Measurements from ENCODE around the gene KLF17. TPM values are rescaled to one million over a fixed set of nuclear protein-coding genes. Genes with fewer than 3 reads are reported as not detected.
"Not testable (repeated sequence)": the region's sequence is repeated elsewhere in the genome, so short reads cannot be mapped to it uniquely, and the experiment has no call there.

The KLF17 gene
- total RNA-seq, 1 experiment from 2014 or later = 1.2 TPM

GRCh38 chr1:44108971-44109370 is 9.7 kb upstream of the KLF17 start:
- no peak for DNase-seq (ENCODE audit: low read depth)

- DNase-seq (ENCODE audit: low read depth) = no peak
Measured at GRCh38 chr1:44110916-44111315, 7.7 kb upstream of the KLF17 start.

DNA sequence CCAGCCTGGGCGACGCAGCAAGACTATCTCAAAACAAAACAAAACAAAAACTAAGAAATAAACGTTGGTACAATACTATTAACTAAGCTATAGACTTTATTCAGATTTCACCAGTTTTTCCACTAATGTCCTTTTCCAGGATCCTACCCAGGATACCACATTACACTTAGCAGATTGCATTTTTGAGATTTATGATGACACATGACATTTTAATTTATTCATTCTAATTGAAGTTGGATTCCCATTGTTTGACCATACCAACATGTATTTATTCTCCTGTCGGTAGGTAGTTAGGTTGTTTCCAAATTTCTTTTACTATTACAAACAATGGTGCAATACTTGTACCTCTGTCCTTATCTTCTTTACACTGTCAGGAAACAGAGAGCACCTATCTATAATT is 6.8 kb upstream of the KLF17 start:
- no peak for DNase-seq (ENCODE audit: low read depth)

DNA sequence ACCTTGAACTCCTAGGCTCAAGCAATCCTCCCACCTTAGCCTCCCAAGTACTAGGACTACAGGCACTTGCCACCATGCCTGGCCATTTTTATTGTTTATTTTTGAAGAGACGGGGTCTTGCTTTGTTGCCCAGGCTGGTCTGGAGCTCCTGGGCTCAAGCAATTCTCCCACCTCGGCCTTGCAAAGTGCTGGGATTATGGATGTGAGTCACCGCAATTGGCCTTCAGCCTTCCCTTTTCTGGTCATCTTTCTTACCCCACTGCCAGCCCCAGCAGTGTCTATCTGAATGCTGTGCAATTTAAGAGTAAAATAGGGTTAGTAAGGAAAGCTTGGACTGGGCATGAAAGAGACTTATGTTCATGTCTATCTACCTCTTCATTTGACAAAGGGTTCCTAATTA is 6.1 kb upstream of the KLF17 start:
- DNase-seq (ENCODE audit: low read depth) = peak; percentile 48

GRCh38 chr1:44113095-44113609 is 5.5 kb upstream of the KLF17 start:
- DNase-seq (ENCODE audit: low read depth) = no peak

GRCh38 chr1:44114098-44114497 is 4.5 kb upstream of the KLF17 start:
- DNase-seq (ENCODE audit: low read depth) = no peak

GRCh38 chr1:44117272-44117671 is 1.3 kb upstream of the KLF17 start:
- not testable (repeated sequence) for DNase-seq (ENCODE audit: low read depth)

- DNase-seq (ENCODE audit: low read depth) = no peak
Measured at GRCh38 chr1:44119525-44119924, 904 bp downstream of the KLF17 start.

- no peak for DNase-seq (ENCODE audit: low read depth)
Measured at GRCh38 chr1:44120398-44120949, 1.9 kb downstream of the KLF17 start.

GRCh38 chr1:44129616-44130500 is 11.2 kb downstream of the KLF17 start:
- DNase-seq (ENCODE audit: low read depth) = no peak

GRCh38 chr1:44131411-44131810 is 12.8 kb downstream of the KLF17 start:
- no peak for DNase-seq (ENCODE audit: low read depth)

GRCh38 chr1:44134071-44134920 is 15.7 kb downstream of the KLF17 start:
- DNase-seq (ENCODE audit: low read depth) = no peak

GRCh38 chr1:44135886-44136285 is 17.3 kb downstream of the KLF17 start:
- no peak for DNase-seq (ENCODE audit: low read depth)

GRCh38 chr1:44138239-44138638 is 19.6 kb downstream of the KLF17 start:
- no peak for DNase-seq (ENCODE audit: low read depth)

- DNase-seq (ENCODE audit: low read depth) = not testable (repeated sequence)
Measured at GRCh38 chr1:44139565-44139964, 20.9 kb downstream of the KLF17 start.

DNA sequence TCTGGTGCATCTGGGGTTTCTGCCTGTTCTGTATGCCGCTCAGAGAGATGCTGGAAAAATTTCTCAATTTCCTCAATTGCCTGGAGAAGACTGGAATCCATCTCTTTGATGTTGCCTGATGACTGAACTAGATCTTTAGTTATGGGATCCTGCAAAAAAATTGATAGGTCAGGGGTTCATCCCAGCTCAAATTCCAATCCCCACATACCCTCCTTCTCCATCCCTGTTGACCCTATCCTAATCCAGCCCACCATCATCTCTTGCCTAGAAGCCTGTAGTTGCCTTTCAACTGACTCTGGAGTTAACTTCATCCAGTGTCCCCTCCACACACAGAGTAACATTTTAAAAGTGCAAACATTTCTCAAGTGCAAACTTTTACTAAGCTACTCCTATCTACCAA is 22.9 kb downstream of the KLF17 start, which contains the start of gene KLF18:
Gene KLF18, minus strand, starts transcription at position 101 of the 400 bp plus-strand sequence. Its CDS starts 0 bp downstream, at position 101.
- DNase-seq (ENCODE audit: low read depth) = no peak

DNA sequence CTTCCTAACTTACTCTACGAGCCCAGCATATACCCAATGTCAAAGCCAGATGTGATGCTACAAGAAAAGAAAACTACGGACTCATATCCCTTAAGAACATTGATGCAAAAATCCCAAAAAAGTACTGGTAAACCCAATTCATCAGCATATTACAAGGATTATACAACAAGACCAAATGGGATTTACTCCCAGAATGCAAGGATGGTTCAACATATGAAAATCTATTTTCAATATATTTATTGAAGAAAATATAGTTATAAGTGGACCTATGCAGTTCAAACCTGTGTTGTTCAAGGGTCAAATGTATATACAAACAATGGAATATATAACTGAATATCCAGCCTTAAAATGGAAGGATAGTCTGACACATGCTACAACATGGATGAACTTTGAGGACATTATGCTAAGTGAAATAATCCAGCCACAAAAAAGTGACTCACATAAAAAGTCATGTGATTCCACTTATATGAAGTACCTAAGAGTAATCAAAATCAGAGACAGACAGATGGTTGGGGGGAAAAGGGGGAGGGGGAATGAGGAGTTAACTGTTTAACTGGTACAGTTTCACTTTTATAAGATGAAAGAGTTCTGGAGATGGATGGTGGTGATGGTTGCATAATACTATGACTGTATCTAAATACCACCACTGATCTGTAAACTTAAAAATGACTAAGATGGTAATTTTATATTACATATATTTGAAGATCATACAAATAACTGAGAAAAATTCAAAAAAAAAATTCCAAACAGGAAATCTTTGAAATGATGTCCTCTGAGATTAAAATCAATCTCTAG is 26.5 kb downstream of the KLF17 start:
- no peak for DNase-seq (ENCODE audit: low read depth)

DNA sequence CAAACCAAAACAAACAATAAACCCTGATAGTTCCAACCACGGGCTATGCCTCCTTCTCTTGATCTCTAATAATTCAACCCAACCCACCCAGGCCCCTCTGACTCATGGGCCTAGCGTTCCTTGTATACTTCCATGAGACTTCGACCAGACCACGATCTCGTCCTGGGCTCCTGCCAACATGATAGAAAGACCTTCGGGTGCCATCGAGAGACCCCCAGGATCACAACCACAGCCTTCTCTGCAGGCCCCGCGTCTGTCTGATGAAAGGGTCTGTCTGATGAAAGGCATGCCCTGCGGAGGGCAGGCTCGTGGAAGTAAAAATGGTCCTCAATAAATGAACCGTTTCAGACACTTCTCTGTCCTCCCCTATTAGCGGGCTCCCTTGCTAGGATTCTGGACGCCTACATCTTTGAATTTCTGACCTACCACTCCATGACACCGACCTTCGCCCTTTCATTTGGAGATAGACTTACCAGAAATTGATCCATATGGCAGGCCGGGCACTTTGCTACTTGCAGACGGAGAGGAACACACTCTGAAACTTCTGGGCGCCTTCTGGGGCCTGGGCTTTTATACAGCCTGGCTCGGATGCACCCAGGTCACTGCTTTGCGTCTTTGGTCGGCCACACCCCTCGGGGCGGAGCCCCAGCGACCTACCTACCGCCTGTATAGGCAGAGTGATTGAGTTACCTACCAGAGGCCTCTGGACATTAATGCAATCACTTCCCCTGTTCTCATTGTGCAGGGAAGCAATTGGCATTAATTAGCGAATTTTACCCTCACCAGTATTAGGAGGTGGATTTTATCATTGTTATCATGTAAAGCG is 28.1 kb downstream of the KLF17 start:
- no peak for DNase-seq (ENCODE audit: low read depth)

DNA sequence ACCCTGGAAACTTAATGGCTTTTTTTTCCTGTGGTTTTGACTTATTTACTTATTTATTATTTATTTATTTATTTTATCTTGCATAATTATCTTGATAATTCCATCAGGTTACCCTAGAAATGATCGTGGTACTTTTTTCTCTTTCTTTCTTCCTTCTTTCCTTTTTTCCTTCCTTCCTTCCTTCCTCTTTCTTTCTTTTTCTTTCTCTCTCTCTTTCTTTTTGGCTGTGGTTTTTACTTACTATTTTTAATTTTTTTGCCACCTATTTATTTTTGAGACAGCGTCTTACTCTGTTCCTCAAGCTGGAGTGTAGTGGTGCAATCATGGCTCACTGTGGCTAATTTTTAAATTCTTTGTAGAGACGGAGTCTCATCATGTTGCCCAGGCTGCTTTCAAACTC is 29.0 kb downstream of the KLF17 start:
- DNase-seq (ENCODE audit: low read depth) = no peak

DNA sequence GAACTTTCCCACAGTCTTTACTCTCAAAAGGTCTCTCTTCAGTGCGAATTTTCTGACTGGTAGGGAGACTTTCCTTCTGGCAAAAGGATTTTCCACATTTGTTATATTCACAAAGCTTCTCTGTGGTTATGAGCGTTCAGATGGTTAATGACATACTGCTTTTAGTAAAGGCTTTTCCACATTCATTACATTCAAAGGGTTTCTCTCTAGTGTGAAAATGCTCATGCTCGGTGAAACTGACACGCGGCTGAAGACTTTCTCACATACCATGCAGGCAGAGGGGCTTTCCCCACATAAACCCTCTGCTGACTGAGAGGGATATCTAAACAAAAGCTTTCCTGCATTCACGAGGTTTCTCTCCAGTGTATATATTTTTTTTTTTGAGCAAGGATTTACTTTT is 32.7 kb downstream of the KLF17 start:
- no peak for DNase-seq (ENCODE audit: low read depth)
